SK-N-SH (cell line): ENCODE results near the gene ATP1A1. TPM values are rescaled to one million over a fixed set of nuclear protein-coding genes. Genes with fewer than 3 reads are reported as not detected.

Experiments used
- CTCF ChIA-PET: fragments of 300-600, 350-600 bp; formaldehyde crosslinking; extraction: SDS; loops from one replicate; lab custom pipeline; 2021; lab: Yijun Ruan, JAX
- POLR2A ChIA-PET: fragments of 350-600 bp; sonication (Branson Sonifier 250); formaldehyde crosslinking; extraction: SDS; loops from one replicate; lab custom pipeline; 2020; ENCODE audit warnings: antibody characterized with exemption, inconsistent platforms; lab: Yijun Ruan, JAX
- DNase-seq: peaks from one replicate; pipeline ENCODE4 v3.0.0; 2012
- H2AFZ ChIP-seq: fragments of 200-600 bp; sonication (generic); 2 replicates; pipeline ENCODE4 v1.8.1; 2016; ENCODE audit warnings: antibody characterized with exemption, mild to moderate bottlenecking, low read depth
- H3F3A ChIP-seq: fragments of 200-600 bp; sonication (generic); replicated peaks from 2 replicates; pipeline ENCODE3; 2016; ENCODE audit warnings: antibody characterized with exemption, mild to moderate bottlenecking; ENCODE audit not compliant: insufficient read depth
- H3K27ac ChIP-seq, 2 experiments: fragments of 200-500 bp in 1 of 2; fragments of 200-600 bp in 1 of 2; sonication (Bioruptor generic) in 1 of 2; sonication (generic), shearing (Covaris generic) in 1 of 2; 2 replicates each; pipeline versions ENCODE4 v1.5.1 to v1.6.1; 2014 to 2016; ENCODE audit warnings: low read depth in 2 of 2, inconsistent platforms in 1 of 2, low read length in 1 of 2, mild to moderate bottlenecking in 1 of 2, mixed read lengths in 1 of 2
- H3K27me3 ChIP-seq: fragments of 200-600 bp; sonication (generic), shearing (Covaris generic); 2 replicates; pipeline ENCODE4 v1.6.1; 2016; ENCODE audit warnings: mixed run types; ENCODE audit not compliant: insufficient read depth
- H3K36me3 ChIP-seq, 2 experiments: fragments of 200-500 bp in 1 of 2; fragments of 200-600 bp in 1 of 2; sonication (Bioruptor generic) in 1 of 2; sonication (generic) in 1 of 2; replicated peaks in 1 of 2; 2 replicates each; pipeline versions ENCODE3 to v1.5.1; 2014 to 2016; ENCODE audit warnings: low read length in 1 of 2, mild to moderate bottlenecking in 1 of 2; ENCODE audit not compliant: insufficient read depth in 2 of 2, control insufficient read depth in 1 of 2
- H3K4me1 ChIP-seq, 2 experiments: fragments of 200-500 bp in 1 of 2; fragments of 200-600 bp in 1 of 2; sonication (Bioruptor generic) in 1 of 2; sonication (generic), shearing (Covaris generic) in 1 of 2; 2 replicates each; pipeline versions ENCODE4 v1.5.1 to v1.6.1; 2014 to 2016; ENCODE audit warnings: low read depth in 1 of 2, low read length in 1 of 2, mixed run types in 1 of 2; ENCODE audit not compliant: insufficient read depth in 2 of 2, control insufficient read depth in 1 of 2
- H3K4me2 ChIP-seq: fragments of 200-600 bp; sonication (generic), shearing (Covaris generic); 2 replicates; pipeline ENCODE4 v1.6.1; 2017; ENCODE audit warnings: mixed run types
- H3K4me3 ChIP-seq, 2 experiments: fragments of 200-500 bp in 1 of 2; fragments of 200-600 bp in 1 of 2; sonication (Bioruptor generic) in 1 of 2; sonication (generic), shearing (Covaris generic) in 1 of 2; 2 replicates each; pipeline versions ENCODE4 v1.5.1 to v1.8.1; 2014 to 2016; ENCODE audit warnings: low read depth in 2 of 2, inconsistent platforms in 1 of 2, low read length in 1 of 2, mild to moderate bottlenecking in 1 of 2, mixed read lengths in 1 of 2, moderate library complexity in 1 of 2
- H3K79me2 ChIP-seq: fragments of 200-600 bp; sonication (generic); 2 replicates; pipeline ENCODE4 v1.8.1; 2017; ENCODE audit warnings: mild to moderate bottlenecking; ENCODE audit not compliant: insufficient read depth
- H3K9ac ChIP-seq: fragments of 200-600 bp; sonication (generic); 2 replicates; pipeline ENCODE4 v1.6.1; 2017; ENCODE audit warnings: mixed run types
- H3K9me2 ChIP-seq: fragments of 200-600 bp; sonication (generic); 2 replicates; pipeline ENCODE4 v1.6.1; 2017; ENCODE audit warnings: mixed run types
- H3K9me3 ChIP-seq: fragments of 200-600 bp; sonication (generic); 2 replicates; pipeline ENCODE4 v1.6.1; 2017; ENCODE audit warnings: mixed run types, mild to moderate bottlenecking, moderate library complexity
- H4K20me1 ChIP-seq: fragments of 200-600 bp; sonication (generic); 2 replicates; pipeline ENCODE4 v1.6.1; 2017; ENCODE audit warnings: mild to moderate bottlenecking, mixed run types; ENCODE audit not compliant: insufficient read depth
- CHD2 ChIP-seq: fragments of 150-350 bp; IDR thresholded peaks from 2 replicates; pipeline ENCODE4 v1.6.1; 2018; ENCODE audit warnings: low read length; ENCODE audit not compliant: partially characterized antibody
- ELF1 ChIP-seq: IDR thresholded peaks from 2 replicates; pipeline ENCODE4 v1.4.0; 2012
- FOXM1 ChIP-seq: IDR thresholded peaks from 2 replicates; pipeline ENCODE4 v1.4.0; 2012; ENCODE audit warnings: low read depth, mild to moderate bottlenecking
- RXRA ChIP-seq: IDR thresholded peaks from 2 replicates; pipeline ENCODE4 v1.4.0; 2012; ENCODE audit warnings: low read depth, mild to moderate bottlenecking, borderline replicate concordance
- WGBS: methylation state at CpG from one replicate; pipeline ENCODE4 v1.1.6; 2017; ENCODE audit warnings: low lambda C conversion rate; 5-methylcytosine and 5-hydroxymethylcytosine counted together
- polyA plus RNA-seq, 3 experiments: library from polyadenylated mRNA; depleted of rRNA; stranded (reverse); fragments of >200 nt; gene quantifications; 2 replicates each; pipeline ENCODE4 v1.2.3, GENCODE V29; 2012
- TF ChIP-seq, protein P1 (sequence below): fragments of 150-350 bp; IDR thresholded peaks from 2 replicates; pipeline ENCODE4 v1.6.1; 2016; ENCODE audit warnings: mild to moderate bottlenecking, low read depth, low read length
- TF ChIP-seq, protein P2 (sequence below): IDR thresholded peaks from 2 replicates; pipeline ENCODE4 v1.4.0; 2012; ENCODE audit warnings: low read depth
- TF ChIP-seq, protein P3 (sequence below): IDR thresholded peaks from 2 replicates; pipeline ENCODE4 v1.6.1; 2012; ENCODE audit warnings: mild to moderate bottlenecking, low read depth, low read length, moderate library complexity

The ATP1A1 gene
- polyA plus RNA-seq, 1 of the 3 experiments (the other 2 are of a cell fraction) = 233 TPM

DNA sequence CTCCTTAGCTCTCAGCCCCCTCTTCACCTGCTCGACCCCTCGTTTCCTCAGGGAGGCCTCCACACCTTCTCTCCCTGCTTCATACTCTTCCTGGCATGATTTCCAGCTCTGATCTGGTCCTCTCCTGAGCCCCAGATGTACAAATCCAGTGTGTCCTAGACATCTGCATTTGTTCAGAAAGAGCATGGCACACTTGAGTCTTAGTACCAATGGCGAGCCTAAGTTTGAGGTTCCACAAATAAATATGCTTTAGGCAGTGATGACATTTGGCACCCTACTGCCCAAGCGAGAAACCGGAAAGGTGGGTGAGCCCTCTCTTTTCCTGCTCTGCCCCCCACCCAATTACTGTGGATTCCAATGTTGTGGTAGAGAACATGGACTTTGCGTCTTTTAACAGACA, 34.0 kb downstream of the ATP1A1 start (continued):
- no peak for TF ChIP-seq CHD2
- TF ChIP-seq, protein P1, sequence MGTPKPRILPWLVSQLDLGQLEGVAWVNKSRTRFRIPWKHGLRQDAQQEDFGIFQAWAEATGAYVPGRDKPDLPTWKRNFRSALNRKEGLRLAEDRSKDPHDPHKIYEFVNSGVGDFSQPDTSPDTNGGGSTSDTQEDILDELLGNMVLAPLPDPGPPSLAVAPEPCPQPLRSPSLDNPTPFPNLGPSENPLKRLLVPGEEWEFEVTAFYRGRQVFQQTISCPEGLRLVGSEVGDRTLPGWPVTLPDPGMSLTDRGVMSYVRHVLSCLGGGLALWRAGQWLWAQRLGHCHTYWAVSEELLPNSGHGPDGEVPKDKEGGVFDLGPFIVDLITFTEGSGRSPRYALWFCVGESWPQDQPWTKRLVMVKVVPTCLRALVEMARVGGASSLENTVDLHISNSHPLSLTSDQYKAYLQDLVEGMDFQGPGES = no peak

DNA sequence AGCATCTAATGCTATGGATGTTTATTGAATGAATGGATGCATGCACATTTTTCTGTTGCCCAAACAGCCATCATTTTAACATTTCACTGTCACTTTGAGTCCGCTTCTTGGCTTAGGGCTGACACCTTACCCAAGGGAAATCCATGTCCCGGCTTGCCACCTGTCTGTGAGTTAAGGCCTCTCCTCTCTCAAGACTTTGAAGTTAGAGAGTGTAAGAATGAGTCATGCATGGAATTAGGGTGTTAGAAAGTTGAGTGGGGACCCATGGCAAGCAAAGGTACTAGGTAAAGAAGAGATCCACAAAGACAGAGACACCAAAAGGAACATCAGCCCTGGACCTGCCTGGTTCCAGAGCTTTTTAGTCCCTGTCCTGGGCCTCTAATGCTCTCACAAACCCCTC, 35.1 kb downstream of the ATP1A1 start:
- no peak for DNase-seq
- no peaks in the 10 kb centered on the region for H3K9me2 ChIP-seq
- CTCF ChIA-PET = interaction anchor here (4.8 kb wide), 1 partner anchor 76 kb away, joined by 22 read pairs; no protein-coding TSS in a partner anchor
- no peak overlapping the region for H3K4me2 ChIP-seq
- 0 out of 4 replicates have a peak, but pooled peaks cover 0 to 4% of the 10 kb centered on the region in 2 experiments for H3K4me1 ChIP-seq
- no peaks in the 10 kb centered on the region for H4K20me1 ChIP-seq
- H3K36me3 ChIP-seq = peaks cover 24 to 56% of the 10 kb centered on the region in 2 experiments
- no peak overlapping the region for H3K9ac ChIP-seq
- H2AFZ ChIP-seq = no peak overlapping the region
- H3F3A ChIP-seq = no peaks in the 10 kb centered on the region
- POLR2A ChIA-PET = interaction anchor here (1.2 kb wide), 1 partner anchor 10 kb away, joined by 3 read pairs; no protein-coding TSS in a partner anchor
- no peak overlapping the region for H3K4me3 ChIP-seq
- H3K79me2 ChIP-seq = no peaks in the 10 kb centered on the region
- no peak overlapping the region for H3K27ac ChIP-seq
- H3K27me3 ChIP-seq = no peaks in the 10 kb centered on the region
- no peaks in the 10 kb centered on the region for H3K9me3 ChIP-seq
- TF ChIP-seq FOXM1 = no peak
- TF ChIP-seq RXRA = no peak
- TF ChIP-seq, protein P2, sequence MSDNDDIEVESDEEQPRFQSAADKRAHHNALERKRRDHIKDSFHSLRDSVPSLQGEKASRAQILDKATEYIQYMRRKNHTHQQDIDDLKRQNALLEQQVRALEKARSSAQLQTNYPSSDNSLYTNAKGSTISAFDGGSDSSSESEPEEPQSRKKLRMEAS = no peak
- TF ChIP-seq, protein P3, sequence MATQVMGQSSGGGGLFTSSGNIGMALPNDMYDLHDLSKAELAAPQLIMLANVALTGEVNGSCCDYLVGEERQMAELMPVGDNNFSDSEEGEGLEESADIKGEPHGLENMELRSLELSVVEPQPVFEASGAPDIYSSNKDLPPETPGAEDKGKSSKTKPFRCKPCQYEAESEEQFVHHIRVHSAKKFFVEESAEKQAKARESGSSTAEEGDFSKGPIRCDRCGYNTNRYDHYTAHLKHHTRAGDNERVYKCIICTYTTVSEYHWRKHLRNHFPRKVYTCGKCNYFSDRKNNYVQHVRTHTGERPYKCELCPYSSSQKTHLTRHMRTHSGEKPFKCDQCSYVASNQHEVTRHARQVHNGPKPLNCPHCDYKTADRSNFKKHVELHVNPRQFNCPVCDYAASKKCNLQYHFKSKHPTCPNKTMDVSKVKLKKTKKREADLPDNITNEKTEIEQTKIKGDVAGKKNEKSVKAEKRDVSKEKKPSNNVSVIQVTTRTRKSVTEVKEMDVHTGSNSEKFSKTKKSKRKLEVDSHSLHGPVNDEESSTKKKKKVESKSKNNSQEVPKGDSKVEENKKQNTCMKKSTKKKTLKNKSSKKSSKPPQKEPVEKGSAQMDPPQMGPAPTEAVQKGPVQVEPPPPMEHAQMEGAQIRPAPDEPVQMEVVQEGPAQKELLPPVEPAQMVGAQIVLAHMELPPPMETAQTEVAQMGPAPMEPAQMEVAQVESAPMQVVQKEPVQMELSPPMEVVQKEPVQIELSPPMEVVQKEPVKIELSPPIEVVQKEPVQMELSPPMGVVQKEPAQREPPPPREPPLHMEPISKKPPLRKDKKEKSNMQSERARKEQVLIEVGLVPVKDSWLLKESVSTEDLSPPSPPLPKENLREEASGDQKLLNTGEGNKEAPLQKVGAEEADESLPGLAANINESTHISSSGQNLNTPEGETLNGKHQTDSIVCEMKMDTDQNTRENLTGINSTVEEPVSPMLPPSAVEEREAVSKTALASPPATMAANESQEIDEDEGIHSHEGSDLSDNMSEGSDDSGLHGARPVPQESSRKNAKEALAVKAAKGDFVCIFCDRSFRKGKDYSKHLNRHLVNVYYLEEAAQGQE = no peak
- TF ChIP-seq ELF1 = no peak
- WGBS = 95% methylated on average over 2 of the region's 2 CpGs
